Kidney (tissue), 14 donors: ENCODE measurements around the gene ITIH1. TPM values are rescaled to one million over a fixed set of nuclear protein-coding genes. Genes with fewer than 3 reads are reported as not detected.
A peak's percentile ranks its signal among the peaks of the same experiment; 100 is the strongest.

Experiments
- DNase-seq, 5 donors: peaks; one replicate each; pipeline ENCODE4 v3.0.0-alpha.2; 2013 to 2020
- FAIRE-seq: peaks from 2 replicates; lab custom pipeline; 2012; peaks lifted over from hg19 to GRCh38; lab: Jason Lieb, UNC
- H3K27ac ChIP-seq, 2 donors: one replicate each; pipeline ENCODE4 v1.7.0; 2013; ENCODE audit warnings: low read depth in 2 of 2, low read length in 2 of 2, inconsistent platforms in 1 of 2
- H3K27me3 ChIP-seq: one replicate; pipeline ENCODE4 v1.7.1; 2013; ENCODE audit warnings: low read length, inconsistent platforms; ENCODE audit not compliant: control insufficient read depth, insufficient read depth
- H3K36me3 ChIP-seq, 3 donors: one replicate each; pipeline versions ENCODE4 v1.7.0 to v1.7.1; 2013; ENCODE audit warnings: low read length in 3 of 3, control low read depth in 1 of 3, inconsistent platforms in 1 of 3; ENCODE audit not compliant: insufficient read depth in 3 of 3, control insufficient read depth in 2 of 3
- H3K4me1 ChIP-seq, 3 donors: one replicate each; pipeline versions ENCODE4 v1.7.0 to v1.7.1; 2013; ENCODE audit warnings: low read length in 3 of 3, inconsistent platforms in 1 of 3, low read depth in 1 of 3; ENCODE audit not compliant: control insufficient read depth in 2 of 3, insufficient read depth in 2 of 3
- H3K4me3 ChIP-seq, 3 donors: one replicate each; pipeline versions ENCODE4 v1.7.0 to v1.8.1; 2013; ENCODE audit warnings: low read length in 3 of 3, control low read depth in 1 of 3, inconsistent platforms in 1 of 3
- H3K9ac ChIP-seq, 3 donors: one replicate each; pipeline versions ENCODE4 v1.7.0 to v1.7.1; 2013; ENCODE audit warnings: low read length in 3 of 3, control low read depth in 1 of 3, inconsistent platforms in 1 of 3
- H3K9me3 ChIP-seq, 3 donors: one replicate each; pipeline versions ENCODE4 v1.7.0 to v1.7.1; 2013; ENCODE audit warnings: low read length in 3 of 3, control low read depth in 1 of 3, inconsistent platforms in 1 of 3; ENCODE audit not compliant: control insufficient read depth in 2 of 3, insufficient read depth in 1 of 3
- intact Hi-C: fragments of 100-400 bp; cut with DNase I; formaldehyde crosslinking; loops from one replicate; pipeline ENCODE4 v1.11.1; 2022
- polyA plus RNA-seq: library from polyadenylated mRNA; stranded (reverse); fragments of 350-450 nt; fragmentation: Illumina TruSeq; extraction: RNeasy Lipid Tissue Mini Kit (QIAGEN cat#74804); gene quantifications from one replicate; pipeline ENCODE4 v1.2.3, GENCODE V29; 2014; ENCODE audit warnings: low read depth, low replicate concordance; ENCODE audit not compliant: insufficient read depth
- total RNA-seq: library from RNA; stranded (reverse); fragmentation: NEBNext Ultra II Directional; extraction: Animal tissue kit (Norgen Biotek cat#: 25700); gene quantifications from one replicate; pipeline ENCODE4 v1.2.1, GENCODE V29; 2021
- TF ChIP-seq, protein P1 (sequence below): IDR thresholded peaks from 3 replicates; pipeline ENCODE4 v1.5.1; 2012; ENCODE audit warnings: mild to moderate bottlenecking, moderate library complexity, borderline replicate concordance; ENCODE audit not compliant: insufficient read depth; ENCODE audit errors: extremely low read depth
- donor health status: control.
- donor health status: control.
- donor health status: control.
- donor health status: control.
- donor health status: control.
- donor health status: DM: yes; HTN: yes; CAD: no.
- donor health status: Normal renal cell carcinoma (clear cell type).

ITIH1 gene
- total and polyA plus RNA-seq, 2 donors from 2014 or later = 0.22 TPM; not detected in 1

DNA sequence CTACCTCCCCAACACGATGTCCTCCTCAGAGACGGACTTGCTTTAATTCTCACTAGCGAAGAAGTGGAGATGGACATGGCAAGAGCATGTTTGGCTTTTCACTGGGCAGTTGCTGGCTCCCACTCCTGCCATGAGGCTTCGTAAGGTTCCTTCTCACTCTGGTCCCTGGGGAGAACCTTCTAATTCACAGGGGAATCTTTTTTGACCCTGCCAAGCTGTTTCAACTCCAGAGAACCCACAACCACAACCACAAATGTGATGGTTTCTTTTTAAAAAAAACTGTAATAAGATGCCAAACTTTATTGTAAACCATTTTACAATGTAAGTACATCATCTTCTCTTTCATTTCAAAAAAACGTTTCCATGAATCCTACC is 59.1 kb downstream of the ITIH1 start:
- intact Hi-C loops = no loop called here
- DNase-seq = no peak
- peaks cover 0 to 10% (median 7%) of the 10 kb centered on the region in 3 donors for H3K36me3 ChIP-seq
- no peak overlapping the region for H3K27ac ChIP-seq
- H3K9me3 ChIP-seq = no peaks in the 10 kb centered on the region
- H3K9ac ChIP-seq = no peak overlapping the region
- H3K4me1 ChIP-seq = no peaks in the 10 kb centered on the region
- H3K4me3 ChIP-seq = no peak overlapping the region
- TF ChIP-seq, protein P1, sequence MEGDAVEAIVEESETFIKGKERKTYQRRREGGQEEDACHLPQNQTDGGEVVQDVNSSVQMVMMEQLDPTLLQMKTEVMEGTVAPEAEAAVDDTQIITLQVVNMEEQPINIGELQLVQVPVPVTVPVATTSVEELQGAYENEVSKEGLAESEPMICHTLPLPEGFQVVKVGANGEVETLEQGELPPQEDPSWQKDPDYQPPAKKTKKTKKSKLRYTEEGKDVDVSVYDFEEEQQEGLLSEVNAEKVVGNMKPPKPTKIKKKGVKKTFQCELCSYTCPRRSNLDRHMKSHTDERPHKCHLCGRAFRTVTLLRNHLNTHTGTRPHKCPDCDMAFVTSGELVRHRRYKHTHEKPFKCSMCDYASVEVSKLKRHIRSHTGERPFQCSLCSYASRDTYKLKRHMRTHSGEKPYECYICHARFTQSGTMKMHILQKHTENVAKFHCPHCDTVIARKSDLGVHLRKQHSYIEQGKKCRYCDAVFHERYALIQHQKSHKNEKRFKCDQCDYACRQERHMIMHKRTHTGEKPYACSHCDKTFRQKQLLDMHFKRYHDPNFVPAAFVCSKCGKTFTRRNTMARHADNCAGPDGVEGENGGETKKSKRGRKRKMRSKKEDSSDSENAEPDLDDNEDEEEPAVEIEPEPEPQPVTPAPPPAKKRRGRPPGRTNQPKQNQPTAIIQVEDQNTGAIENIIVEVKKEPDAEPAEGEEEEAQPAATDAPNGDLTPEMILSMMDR = no peak
- FAIRE-seq = no peak
- no peaks in the 10 kb centered on the region for H3K27me3 ChIP-seq

DNA sequence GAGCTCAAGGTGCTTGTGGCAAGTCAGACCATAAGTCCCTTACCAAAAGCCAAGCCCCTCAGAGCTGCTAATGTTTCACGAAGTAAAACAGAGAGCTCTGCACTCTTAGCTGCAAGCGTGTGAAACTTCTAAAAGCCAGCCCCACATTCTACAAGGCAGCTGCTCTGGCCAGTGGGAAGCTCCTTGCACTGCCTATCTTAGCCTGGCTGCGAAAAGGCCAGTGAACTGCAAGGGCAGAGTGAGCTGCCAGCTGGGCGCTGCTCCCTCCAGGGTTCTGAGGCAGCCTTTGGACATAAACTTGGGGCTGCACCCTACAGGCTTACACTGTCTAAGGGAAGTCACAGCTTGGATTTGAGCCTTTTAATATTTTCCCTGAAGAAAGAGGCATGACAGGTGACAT is 59.6 kb downstream of the ITIH1 start:
- H3K27ac ChIP-seq = no peak overlapping the region
- intact Hi-C loops = no loop called here
- peaks cover 0 to 15% (median 12%) of the 10 kb centered on the region in 3 donors for H3K36me3 ChIP-seq
- H3K4me3 ChIP-seq = no peak overlapping the region
- FAIRE-seq = no peak
- DNase-seq = peak in 1 of 5 donors; percentile 32
- TF ChIP-seq, protein P1 = no peak
- H3K27me3 ChIP-seq = no peaks in the 10 kb centered on the region
- H3K9ac ChIP-seq = no peak overlapping the region
- H3K9me3 ChIP-seq = no peaks in the 10 kb centered on the region
- H3K4me1 ChIP-seq = no peaks in the 10 kb centered on the region

DNA sequence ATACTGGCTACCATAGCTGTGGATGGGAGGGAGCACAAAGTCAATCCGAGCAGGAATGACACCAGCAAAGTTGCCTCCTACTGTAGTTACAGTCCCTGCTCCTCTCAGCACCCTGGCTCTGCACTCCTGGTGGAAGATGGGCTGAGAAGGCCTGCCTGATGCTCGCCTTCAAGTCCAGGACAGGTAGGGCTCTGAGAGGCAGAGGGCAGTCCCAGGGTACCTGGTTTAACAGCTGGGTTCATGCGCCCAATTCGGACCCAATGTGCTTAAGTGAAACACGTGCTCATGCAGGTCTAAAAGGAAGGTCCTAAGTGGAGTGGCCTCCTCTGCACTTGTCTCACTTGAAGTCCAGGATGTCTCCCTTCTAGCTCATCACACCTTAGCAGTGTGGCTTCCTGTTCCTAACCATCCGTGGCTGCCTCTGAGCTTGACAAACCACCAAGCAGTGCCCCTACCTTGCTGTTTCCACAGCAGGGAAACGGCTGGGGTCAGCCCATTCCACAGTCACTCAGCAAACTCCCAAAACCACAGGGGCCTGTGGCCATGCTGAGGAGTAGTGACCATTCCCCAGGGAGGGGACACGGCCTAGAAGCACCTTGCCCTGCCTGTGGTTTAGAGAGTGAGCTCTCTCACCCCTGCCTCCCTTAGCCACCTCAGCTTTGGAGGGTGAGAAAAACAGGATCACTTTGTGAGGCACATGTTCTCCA is 61.3 kb downstream of the ITIH1 start:
- H3K27ac ChIP-seq = no peak overlapping the region
- intact Hi-C loops = no loop called here
- no peaks in the 10 kb centered on the region for H3K27me3 ChIP-seq
- peak in 1 of 5 donors; percentile 20 for DNase-seq
- no peak for FAIRE-seq
- H3K4me1 ChIP-seq = no peaks in the 10 kb centered on the region
- no peak overlapping the region for H3K4me3 ChIP-seq
- TF ChIP-seq, protein P1 = no peak
- H3K36me3 ChIP-seq = peaks cover 0 to 23% (median 19%) of the 10 kb centered on the region in 3 donors
- no peak overlapping the region for H3K9ac ChIP-seq
- no peaks in the 10 kb centered on the region for H3K9me3 ChIP-seq
